Activated CD4-positive, alpha-beta T cell treated with anti-CD3 and anti-CD28 coated beads, Interleukin-2, amount 10 ng/mL, durations not matched to agents 7 days and 5 days (primary cell): ENCODE results near the gene ADH1B. TPM values are rescaled to one million over a fixed set of nuclear protein-coding genes. Genes with fewer than 3 reads are reported as not detected.

Experiments used
- CTCF ChIA-PET: fragments of 350-600 bp; sonication (Branson Sonifier 250); formaldehyde crosslinking; loops from one replicate; lab custom pipeline; 2021; ENCODE audit warnings: antibody characterized with exemption; lab: Charles Lee
- POLR2A ChIA-PET: fragments of 350-600 bp; sonication (Branson Sonifier 250); formaldehyde crosslinking; loops from one replicate; lab custom pipeline; 2021; ENCODE audit warnings: antibody characterized with exemption; lab: Charles Lee
- DNase-seq: peaks from one replicate; pipeline ENCODE4 v3.0.0-alpha.2; 2020
- H3K27ac Mint-ChIP-seq: one replicate; pipeline ENCODE4 v1.8.0; 2021; ENCODE audit warnings: mild to moderate bottlenecking, moderate library complexity, mixed read lengths
- H3K27me3 Mint-ChIP-seq: one replicate; pipeline ENCODE4 v1.8.0; 2021; ENCODE audit warnings: mixed read lengths
- H3K36me3 Mint-ChIP-seq: one replicate; pipeline ENCODE4 v1.8.0; 2021; ENCODE audit warnings: low read depth, mixed read lengths
- H3K4me1 Mint-ChIP-seq: one replicate; pipeline ENCODE4 v1.8.0; 2021; ENCODE audit warnings: mixed read lengths
- H3K4me3 Mint-ChIP-seq: one replicate; pipeline ENCODE4 v1.8.0; 2021; ENCODE audit warnings: mild to moderate bottlenecking, moderate library complexity, mixed read lengths
- H3K9me3 Mint-ChIP-seq: one replicate; pipeline ENCODE4 v1.8.0; 2021; ENCODE audit warnings: mixed read lengths
- total RNA-seq, 2 experiments: library from RNA; stranded (reverse); gene quantifications; one replicate each; pipeline ENCODE4 v1.2.3, GENCODE V29; 2021

Gene ADH1B
- total RNA-seq, 2 experiments from 2014 or later = not detected

DNA sequence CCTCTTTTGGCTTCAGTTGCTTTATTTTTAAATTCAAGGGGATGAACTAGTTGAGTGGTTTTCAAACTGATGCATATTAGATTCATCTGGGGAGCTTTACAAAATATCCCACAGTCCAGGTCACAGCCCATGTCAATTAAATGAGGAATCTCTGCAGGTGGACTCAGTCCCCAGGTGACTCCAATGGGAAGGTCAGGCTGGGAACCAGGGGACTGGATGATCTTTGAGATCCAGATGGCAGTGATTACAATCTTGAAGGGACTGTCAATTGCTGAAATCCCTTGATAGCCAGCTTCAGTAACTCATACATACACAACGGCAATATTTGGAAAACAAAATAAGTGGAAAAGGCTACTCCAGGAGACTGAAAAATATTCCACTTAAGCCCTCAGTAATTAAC is 7.0 kb downstream of the ADH1B start:
- H3K4me1 Mint-ChIP-seq = no peaks in the 10 kb centered on the region
- ChIA-PET CTCF (no interaction called here), POLR2A (no interaction called here)
- no peaks in the 10 kb centered on the region for H3K36me3 Mint-ChIP-seq
- peaks cover 6% of the 10 kb centered on the region for H3K27me3 Mint-ChIP-seq
- no peak overlapping the region for H3K4me3 Mint-ChIP-seq
- no peak for DNase-seq
- no peak overlapping the region for H3K27ac Mint-ChIP-seq
- no peaks in the 10 kb centered on the region for H3K9me3 Mint-ChIP-seq

GRCh38 chr4:99310389-99310788 is 10.8 kb downstream of the ADH1B start:
- Mint-ChIP-seq H3K27me3 (peaks cover 13% of the 10 kb centered on the region), H3K4me3 (no peak overlapping the region), H3K4me1 (no peaks in the 10 kb centered on the region), H3K27ac (no peak overlapping the region), H3K36me3 (no peaks in the 10 kb centered on the region), H3K9me3 (no peaks in the 10 kb centered on the region)
- ChIA-PET CTCF (no interaction called here), POLR2A (no interaction called here)
- DNase-seq = no peak

DNA sequence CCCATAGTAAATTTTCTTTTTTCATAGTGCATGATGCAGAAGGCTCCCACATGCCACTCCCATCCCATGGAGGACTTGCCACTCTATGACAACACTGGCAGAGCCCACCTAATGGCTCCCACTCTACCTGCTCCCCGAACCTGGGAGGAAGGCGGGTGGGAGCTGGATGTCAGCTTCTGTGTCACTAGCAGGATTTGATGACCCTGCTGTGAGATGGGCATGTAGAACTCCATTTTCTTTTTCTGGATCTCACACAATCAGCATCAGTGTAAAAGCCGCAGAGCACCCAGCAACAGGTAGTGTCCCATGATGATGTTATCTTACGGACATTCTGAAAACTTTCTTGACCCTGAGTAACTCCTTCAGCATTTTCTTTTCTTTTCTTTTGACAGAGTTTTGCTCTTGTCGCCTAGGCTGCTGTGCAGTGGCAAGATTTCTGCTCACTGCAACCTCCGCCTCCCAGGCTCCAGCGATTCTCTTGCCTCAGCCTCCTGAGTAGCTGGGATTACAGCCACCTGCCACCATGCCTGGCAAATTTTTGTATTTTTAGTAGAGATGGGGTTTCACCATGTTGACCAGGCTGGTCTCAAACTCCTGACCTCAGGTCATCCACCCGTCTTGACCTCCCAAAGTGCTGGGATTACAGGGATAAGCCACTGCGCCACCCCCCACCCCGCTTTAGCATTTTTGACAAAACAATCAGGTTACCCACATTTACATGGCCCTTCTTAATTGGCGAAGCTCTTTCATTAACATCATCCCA is 15.4 kb downstream of the ADH1B start:
- DNase-seq = no peak
- no peak overlapping the region for H3K4me3 Mint-ChIP-seq
- no peaks in the 10 kb centered on the region for H3K9me3 Mint-ChIP-seq
- ChIA-PET CTCF (no interaction called here), POLR2A (no interaction called here)
- H3K27me3 Mint-ChIP-seq = peaks cover 15% of the 10 kb centered on the region
- H3K36me3 Mint-ChIP-seq = no peaks in the 10 kb centered on the region
- no peak overlapping the region for H3K27ac Mint-ChIP-seq
- no peaks in the 10 kb centered on the region for H3K4me1 Mint-ChIP-seq

GRCh38 chr4:99301376-99302164 is 19.6 kb downstream of the ADH1B start:
- DNase-seq = no peak
- CTCF ChIA-PET = no interaction called here
- no peaks in the 10 kb centered on the region for H3K36me3 Mint-ChIP-seq

GRCh38 chr4:99300934-99301333 is 20.3 kb downstream of the ADH1B start:
- Mint-ChIP-seq H3K36me3 (no peaks in the 10 kb centered on the region), H3K27ac (no peak overlapping the region), H3K9me3 (peaks cover 3% of the 10 kb centered on the region), H3K27me3 (peaks cover 2% of the 10 kb centered on the region), H3K4me3 (no peak overlapping the region), H3K4me1 (no peaks in the 10 kb centered on the region)
- ChIA-PET POLR2A (no interaction called here), CTCF (no interaction called here)
- no peak for DNase-seq

More at GRCh38 chr4:99301376-99302164, 19.6 kb downstream of the ADH1B start:
- H3K4me3 Mint-ChIP-seq = no peak overlapping the region
- no peaks in the 10 kb centered on the region for H3K9me3 Mint-ChIP-seq
- no peaks in the 10 kb centered on the region for H3K4me1 Mint-ChIP-seq
- H3K27me3 Mint-ChIP-seq = peaks cover 2% of the 10 kb centered on the region
- no peak overlapping the region for H3K27ac Mint-ChIP-seq
- POLR2A ChIA-PET = no interaction called here

- no peak for DNase-seq
- H3K27me3 Mint-ChIP-seq = no peaks in the 10 kb centered on the region
- no peak overlapping the region for H3K27ac Mint-ChIP-seq
- no peaks in the 10 kb centered on the region for H3K36me3 Mint-ChIP-seq
- ChIA-PET CTCF (interaction anchor here (0.6 kb wide), 1 partner anchor 465 kb away, joined by 3 read pairs; no protein-coding TSS in a partner anchor), POLR2A (no interaction called here)
- H3K9me3 Mint-ChIP-seq = peaks cover 8% of the 10 kb centered on the region
- no peaks in the 10 kb centered on the region for H3K4me1 Mint-ChIP-seq
- H3K4me3 Mint-ChIP-seq = no peak overlapping the region
Measured at GRCh38 chr4:99293357-99293756, 27.8 kb downstream of the ADH1B start.

DNA sequence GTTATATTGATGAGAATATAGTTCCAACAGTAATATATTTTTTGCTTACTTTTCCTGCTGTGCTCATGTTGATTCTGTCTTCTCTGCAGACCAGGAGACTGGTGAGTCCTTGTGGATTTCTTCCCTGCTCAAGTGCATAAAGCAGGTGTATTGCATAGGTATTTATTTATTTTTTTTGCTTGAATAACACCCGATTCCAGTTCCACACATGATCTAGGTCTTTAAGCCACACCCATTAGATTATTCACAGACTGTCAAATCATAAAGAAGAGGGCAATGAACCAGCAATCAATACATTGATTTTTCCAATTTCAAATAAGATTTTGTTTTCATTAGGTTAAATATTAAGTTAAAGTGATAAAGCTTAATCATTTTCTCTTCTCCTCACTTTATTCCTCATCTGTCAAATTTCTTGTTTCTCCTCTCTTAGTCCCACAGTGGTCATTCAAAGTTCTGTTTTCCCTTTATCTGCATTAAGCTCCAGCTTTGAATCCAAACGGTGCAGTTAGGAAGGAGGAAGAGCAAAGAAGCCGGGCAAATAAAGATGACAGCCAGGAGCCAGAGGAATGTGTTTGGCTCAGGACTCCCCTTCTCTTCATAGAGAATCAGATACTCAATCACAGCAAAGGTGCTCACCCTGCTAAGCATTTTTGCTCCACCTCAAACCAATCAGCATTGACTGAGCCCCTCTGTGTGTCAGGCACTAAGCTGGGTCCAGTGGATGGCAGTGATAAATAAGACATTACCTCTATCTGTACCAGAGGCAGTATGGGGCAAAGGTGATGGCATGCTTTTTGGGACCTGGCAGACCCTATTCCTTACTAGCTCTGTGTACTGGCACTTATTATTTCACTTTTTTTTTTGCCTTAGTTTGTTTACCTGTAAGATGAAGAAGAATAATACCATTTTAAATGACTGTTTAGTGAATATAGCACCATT is 30.1 kb downstream of the ADH1B start, which contains the start of gene ADH1A:
TSS of gene ADH1A (minus strand) at position 138 of the 939 bp plus-strand sequence. CDS start at position 67, 71 bp downstream.
- Mint-ChIP-seq H3K4me1 (no peaks in the 10 kb centered on the region), H3K36me3 (no peaks in the 10 kb centered on the region), H3K27ac (no peak within 1 kb of the TSS), H3K27me3 (no peaks in the 10 kb centered on the region), H3K4me3 (no peak within 1 kb of the TSS), H3K9me3 (peaks cover 7% of the 10 kb centered on the region)
- CTCF ChIA-PET = no interaction called here
- no peak for DNase-seq
- POLR2A ChIA-PET = no interaction called here

DNA sequence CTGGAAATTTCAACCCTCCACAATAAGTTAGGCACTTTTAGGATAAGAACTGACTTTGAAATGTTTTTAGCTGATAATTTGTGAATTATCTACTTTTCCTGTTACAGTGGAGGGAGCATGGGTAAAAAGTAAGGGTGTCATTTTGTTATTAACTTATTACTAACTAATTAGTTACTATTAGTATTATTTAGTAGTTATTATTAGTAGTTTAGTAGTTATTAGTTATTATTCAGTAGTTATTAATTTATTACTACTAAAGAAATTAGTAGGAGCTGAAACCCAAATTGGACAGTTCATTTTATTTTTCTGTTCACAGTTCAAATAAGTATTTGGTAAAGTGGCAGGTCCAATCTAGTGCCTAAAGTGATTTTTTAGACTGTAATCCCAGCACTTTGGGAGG is 35.8 kb downstream of the ADH1B start:
- POLR2A ChIA-PET = no interaction called here
- Mint-ChIP-seq H3K27me3 (no peaks in the 10 kb centered on the region), H3K4me3 (no peak overlapping the region), H3K27ac (no peak overlapping the region), H3K9me3 (no peaks in the 10 kb centered on the region), H3K4me1 (no peaks in the 10 kb centered on the region), H3K36me3 (no peaks in the 10 kb centered on the region)
- CTCF ChIA-PET = no interaction called here
- DNase-seq = no peak

DNA sequence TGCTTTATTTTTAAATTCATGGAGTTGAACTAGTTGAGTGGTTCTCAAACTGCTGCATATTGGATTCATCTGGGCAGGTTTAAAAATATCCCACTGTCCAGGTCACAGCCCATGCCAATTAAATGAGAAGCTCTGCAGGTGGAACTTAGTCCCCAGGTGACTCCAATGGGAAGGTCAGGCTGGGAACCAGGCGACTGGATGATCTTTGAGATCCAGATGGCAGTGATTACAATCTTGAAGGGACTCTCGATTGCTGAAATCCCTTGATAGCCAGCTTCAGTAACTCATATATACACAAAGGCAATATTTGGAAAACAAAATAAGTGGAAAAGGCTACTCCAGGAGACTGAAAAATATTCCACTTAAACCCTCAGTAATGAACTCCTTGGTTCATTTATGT is 38.5 kb downstream of the ADH1B start:
- Mint-ChIP-seq H3K9me3 (no peaks in the 10 kb centered on the region), H3K4me3 (no peak overlapping the region), H3K27me3 (peaks cover 3% of the 10 kb centered on the region), H3K27ac (no peak overlapping the region), H3K36me3 (no peaks in the 10 kb centered on the region), H3K4me1 (no peaks in the 10 kb centered on the region)
- DNase-seq = no peak
- ChIA-PET CTCF (no interaction called here), POLR2A (no interaction called here)

DNA sequence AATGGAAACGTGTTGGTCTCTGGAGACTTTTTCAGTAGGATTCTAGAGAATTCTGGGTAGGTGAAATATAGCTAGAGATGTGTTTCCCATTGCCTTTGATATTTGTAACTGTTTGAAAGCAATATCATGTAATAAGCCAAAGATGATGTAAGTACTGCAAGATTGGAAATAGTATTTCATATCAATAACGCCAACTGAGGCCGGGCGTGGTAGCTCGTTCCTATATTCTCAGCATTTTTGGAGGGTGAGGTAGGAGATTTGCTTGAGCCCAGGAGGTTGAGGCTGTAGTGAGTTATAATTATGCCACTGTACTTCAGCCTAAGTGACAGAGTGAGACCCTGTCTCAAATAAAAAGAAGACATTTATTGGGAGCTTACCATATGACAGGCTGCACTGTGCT is 39.9 kb downstream of the ADH1B start:
- no peak overlapping the region for H3K27ac Mint-ChIP-seq
- no peaks in the 10 kb centered on the region for H3K9me3 Mint-ChIP-seq
- no peak overlapping the region for H3K4me3 Mint-ChIP-seq
- no peak for DNase-seq
- peaks cover 3% of the 10 kb centered on the region for H3K27me3 Mint-ChIP-seq
- ChIA-PET POLR2A (no interaction called here), CTCF (no interaction called here)
- no peaks in the 10 kb centered on the region for H3K36me3 Mint-ChIP-seq
- no peaks in the 10 kb centered on the region for H3K4me1 Mint-ChIP-seq

- H3K27ac Mint-ChIP-seq = no peak overlapping the region
- no peaks in the 10 kb centered on the region for H3K9me3 Mint-ChIP-seq
- peaks cover 3% of the 10 kb centered on the region for H3K27me3 Mint-ChIP-seq
- H3K4me1 Mint-ChIP-seq = no peaks in the 10 kb centered on the region
- H3K36me3 Mint-ChIP-seq = no peaks in the 10 kb centered on the region
- POLR2A ChIA-PET = no interaction called here
- no peak overlapping the region for H3K4me3 Mint-ChIP-seq
- DNase-seq = no peak
- CTCF ChIA-PET = no interaction called here
Measured at GRCh38 chr4:99276417-99276816, 44.8 kb downstream of the ADH1B start.

DNA sequence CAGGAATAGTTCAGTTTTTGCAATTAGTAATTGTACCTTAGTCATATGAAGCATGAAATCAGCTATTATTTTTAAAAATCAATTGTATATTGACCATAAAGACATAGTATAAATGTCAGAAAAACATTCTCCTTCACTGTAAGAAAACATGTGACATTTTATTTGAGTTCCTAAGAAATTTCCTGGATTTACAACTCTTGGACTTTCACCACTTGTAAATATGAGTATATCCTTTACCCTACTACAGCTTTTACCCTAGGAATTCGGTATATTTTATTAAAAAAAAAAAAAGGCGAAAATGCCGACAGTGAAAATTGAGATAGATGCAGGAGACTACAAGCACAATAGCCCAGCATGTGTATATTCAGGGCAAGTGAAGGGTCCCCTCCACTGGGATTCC is 45.3 kb downstream of the ADH1B start:
- POLR2A ChIA-PET = no interaction called here
- no peak overlapping the region for H3K27ac Mint-ChIP-seq
- no peaks in the 10 kb centered on the region for H3K36me3 Mint-ChIP-seq
- CTCF ChIA-PET = no interaction called here
- no peaks in the 10 kb centered on the region for H3K9me3 Mint-ChIP-seq
- no peak overlapping the region for H3K4me3 Mint-ChIP-seq
- no peak for DNase-seq
- no peaks in the 10 kb centered on the region for H3K4me1 Mint-ChIP-seq
- peaks cover 3% of the 10 kb centered on the region for H3K27me3 Mint-ChIP-seq
